ENCODE measurements around the gene CXCL12.

The CXCL12 gene

DNA sequence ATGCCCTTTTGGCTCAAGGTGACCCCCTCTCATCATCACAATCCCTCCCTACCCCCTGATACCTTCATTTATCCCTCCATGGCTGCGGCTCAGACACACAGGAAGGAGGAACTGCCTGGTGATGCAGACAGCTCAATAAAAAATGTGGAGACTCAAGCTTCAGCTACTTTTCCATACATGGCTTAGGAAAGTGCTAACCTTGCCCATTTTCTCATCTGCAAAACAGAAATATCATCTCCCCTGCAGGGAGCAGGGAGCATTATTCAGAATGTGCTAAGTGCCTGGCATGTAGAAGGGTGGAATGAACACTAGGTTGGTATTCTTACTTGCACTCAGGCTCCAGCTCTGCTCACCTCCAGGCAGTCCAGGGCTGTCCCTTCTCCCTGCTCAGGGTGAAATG is 23.8 kb downstream of the CXCL12 start:
- DNase-seq = no peak

DNA sequence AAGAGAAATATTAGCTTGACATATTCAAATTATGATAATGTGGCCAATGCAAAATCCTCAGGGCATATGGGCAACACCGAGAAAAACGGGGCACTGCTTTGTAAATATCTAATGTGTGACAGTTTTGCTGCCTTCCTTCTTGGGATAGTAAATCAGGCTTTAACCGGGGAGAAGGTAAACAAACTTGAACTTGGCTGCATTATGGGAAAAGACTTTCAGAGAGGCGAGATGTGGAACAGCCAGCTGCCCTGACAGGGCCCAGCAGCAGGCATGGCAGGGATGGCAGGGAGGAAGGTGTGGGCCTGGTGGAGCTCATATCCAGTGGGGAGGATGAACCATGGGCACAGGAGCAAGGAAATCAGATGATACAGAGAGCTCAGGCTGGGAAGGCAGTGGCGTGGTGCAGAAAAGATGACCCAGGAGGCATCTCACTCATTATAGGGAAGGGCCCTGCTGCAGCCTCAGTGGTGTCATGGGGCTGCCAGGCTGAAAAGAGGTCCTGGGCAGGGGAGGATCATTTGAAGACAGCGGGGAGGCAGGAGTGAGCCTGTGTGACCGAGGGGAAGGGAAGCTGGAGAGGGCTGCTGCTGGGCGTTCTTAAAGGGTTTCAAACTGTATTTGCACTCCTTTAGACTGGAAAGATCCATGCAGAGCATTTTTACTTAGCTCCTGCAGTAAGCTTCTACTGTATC is 26.7 kb downstream of the CXCL12 start:
- no peak for DNase-seq

DNA sequence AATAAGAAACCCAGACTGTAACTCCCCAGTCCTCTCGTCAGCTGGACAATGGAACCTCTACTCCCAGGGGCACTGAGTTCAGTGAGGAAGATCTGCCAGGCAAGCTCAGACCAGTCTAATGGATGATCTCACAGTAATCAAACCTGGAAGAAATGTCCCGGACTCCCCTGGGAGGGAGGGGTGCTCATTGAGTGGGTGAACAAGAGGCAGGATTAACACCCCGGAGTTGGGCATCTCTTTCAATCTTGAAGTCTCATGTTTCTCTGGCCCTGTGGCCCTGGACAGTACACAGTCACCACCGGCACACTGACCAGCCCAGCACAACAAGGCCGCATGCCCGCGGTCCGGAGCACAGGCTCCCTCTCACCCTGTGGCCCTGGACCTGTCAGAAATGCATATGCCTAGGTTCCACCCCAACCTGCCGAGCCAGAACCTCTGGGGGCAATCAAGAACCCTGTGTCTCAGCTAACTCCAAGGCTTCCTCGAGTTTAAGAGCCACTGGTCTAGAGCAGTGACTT is 27.8 kb downstream of the CXCL12 start:
- no peak for DNase-seq

DNA sequence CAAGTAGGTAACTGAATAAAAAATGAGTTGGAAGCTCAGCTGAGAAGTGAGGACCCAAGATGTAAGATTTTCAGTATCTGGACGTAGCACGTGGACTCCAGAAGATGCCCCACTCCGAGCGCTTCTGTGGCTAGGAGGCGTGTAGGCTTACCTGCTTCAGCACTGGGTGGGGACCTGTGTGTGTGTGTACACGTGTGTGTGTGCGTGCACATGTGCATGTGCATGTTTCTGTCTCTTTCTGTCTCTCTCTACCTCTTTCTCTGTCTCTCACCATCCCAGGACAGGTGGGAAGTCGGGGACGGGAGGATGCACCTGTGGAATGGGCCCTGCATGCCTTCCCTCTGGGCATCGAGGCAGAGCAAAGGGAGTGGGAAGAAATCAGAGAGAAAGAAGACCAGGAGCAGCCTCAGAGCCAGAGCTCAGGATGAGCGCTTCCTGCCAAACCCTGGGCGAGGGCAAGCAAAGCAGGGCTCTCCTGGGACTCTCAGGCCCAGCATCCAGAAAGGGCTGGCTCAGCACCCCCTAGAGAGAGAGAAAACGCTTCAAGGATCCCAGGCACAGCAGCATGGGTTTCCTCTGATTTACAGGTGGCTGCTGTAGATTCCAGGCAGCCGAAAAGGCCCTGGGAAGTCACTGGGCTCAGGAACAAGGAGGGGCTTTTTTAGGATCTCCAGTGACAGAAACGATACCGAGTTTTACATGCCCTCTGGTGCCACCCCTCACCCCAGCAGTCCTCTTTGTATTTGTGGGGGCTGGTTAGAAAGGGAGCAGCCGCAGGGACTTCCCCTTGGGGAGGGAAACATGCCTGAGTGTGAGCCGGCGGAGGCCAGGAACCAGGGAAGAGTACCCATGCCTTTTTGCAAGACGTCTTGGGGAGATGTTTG is 28.5 kb downstream of the CXCL12 start:
- DNase-seq = no peak

DNA sequence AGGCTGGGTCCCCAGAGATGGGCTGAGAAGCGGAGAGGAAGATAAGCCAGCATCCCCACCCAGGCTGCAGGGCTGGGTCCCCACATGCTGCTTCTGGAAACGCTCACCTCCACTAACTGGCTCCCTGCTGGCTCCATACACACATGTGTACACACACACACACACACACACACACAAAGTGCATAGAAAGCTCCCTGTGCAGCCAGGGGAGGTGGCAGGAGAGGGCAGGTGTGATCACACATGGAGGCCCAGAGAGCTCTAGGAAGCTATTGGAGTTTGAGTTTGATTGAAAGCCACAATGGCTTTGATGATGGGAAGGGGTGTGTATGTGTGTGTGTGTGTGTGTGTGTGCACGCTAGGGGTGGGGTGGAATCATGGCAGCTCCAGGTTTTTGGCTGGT is 29.3 kb downstream of the CXCL12 start:
- no peak for DNase-seq

DNA sequence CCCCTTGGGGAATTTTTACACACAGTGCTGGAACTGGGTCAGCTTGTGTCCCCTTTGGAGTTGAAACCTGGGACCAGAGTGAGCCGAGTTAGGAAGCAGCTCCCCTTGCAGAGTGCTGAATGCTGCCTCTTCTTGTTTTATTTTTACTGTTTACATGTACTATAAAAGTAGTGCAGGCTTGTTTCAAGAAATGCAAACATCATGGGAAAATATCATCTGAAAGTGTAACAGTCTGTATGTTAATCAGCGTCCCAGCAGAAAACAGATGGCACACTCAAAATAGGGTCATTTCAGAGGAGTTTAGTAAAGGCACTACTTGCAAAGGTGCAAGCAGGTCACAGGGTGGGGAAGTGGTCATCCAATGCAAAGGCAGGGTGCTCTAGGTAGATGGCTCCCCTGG is 30.1 kb downstream of the CXCL12 start:
- DNase-seq = no peak

DNA sequence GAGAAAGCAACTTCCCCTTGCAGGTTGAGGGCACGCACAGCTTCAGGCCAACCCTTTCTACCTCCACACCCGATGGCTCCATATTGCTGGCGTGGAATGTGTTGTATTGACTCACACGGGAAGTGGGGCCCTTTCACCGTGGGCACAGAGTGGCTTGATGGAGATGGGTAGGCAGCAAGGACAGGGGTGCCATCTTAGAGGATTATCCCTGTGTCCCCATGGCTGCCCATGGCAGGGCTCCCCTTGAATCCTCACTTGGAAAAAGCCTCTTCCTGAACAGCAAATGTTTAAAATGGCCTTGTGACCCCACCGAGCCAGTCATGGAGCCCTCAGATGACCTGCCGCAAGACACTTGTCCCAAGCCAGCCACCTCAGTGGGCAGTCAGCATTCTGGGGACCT is 31.2 kb downstream of the CXCL12 start:
- DNase-seq = no peak

DNA sequence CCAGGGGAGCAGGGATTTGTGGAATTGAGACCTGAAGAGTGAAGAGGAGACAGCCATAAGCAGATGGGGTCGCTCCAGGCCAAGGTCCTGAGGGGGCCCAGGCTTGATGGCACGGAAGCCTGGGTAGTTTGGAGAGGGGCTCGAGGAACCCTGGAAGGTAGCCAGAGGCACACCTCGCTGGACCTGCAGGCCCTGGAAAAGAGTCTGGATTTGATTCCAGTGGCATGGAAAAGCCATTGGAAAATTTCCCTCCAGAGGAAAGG is 31.8 kb downstream of the CXCL12 start:
- DNase-seq = no peak

DNA sequence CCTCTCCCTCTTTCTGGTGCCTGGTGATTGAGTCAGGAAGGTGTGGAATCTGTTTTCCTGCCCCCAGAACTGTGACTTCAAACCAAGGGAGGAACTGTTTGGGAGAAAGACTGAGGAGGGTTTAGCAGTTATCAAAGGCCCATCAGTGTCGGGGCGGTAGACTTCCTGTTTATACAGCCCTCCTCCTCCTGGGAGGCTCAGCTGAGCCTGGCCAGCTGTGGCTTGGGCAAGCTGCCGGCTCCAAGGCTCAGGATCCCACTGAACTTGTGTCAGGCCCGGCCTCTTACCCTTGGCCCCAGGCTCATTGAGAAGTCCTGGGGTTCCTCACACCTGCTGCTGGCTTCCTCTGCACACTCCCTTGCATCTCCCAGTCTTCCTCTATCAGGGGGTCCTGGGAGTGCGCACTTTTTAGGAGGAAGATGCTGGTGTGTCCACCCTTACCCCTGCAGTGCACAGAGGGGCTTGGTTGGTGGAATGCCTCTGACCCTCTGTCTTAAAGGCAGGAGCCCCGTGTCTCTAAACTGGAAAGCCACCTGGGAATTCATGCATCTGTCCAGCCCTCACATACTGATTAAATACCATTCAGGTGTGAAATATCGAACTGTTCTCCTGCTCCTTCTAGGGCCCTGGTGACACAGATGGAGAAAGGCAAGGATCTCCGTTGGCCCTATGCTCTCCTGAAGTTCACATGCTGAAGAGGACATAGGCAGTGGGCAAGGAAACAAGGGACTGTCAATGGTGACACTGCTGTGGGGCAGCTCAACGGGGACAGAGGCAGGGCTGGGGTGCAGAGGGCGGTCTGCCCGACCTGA is 32.4 kb downstream of the CXCL12 start:
- no peak for DNase-seq

DNA sequence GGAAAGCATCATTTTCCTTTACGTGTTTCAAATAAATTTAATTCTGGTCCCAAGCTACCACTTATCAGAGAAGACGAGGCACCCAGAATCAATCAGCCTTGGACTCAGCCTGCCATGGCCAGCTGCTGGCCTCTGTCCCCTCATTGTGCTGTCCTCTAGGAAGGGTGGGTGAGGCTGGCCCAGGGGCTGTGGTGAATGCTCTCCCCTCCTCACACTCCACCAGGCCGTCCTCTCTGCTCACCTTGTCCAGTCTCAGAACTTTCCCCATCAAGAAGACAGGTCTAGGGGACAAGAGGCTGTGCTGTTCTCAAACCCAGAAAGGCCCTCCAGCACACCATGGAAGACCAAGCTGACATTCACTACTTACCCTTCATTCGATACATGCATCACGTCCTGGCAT is 36.4 kb downstream of the CXCL12 start:
- no peak for DNase-seq

DNA sequence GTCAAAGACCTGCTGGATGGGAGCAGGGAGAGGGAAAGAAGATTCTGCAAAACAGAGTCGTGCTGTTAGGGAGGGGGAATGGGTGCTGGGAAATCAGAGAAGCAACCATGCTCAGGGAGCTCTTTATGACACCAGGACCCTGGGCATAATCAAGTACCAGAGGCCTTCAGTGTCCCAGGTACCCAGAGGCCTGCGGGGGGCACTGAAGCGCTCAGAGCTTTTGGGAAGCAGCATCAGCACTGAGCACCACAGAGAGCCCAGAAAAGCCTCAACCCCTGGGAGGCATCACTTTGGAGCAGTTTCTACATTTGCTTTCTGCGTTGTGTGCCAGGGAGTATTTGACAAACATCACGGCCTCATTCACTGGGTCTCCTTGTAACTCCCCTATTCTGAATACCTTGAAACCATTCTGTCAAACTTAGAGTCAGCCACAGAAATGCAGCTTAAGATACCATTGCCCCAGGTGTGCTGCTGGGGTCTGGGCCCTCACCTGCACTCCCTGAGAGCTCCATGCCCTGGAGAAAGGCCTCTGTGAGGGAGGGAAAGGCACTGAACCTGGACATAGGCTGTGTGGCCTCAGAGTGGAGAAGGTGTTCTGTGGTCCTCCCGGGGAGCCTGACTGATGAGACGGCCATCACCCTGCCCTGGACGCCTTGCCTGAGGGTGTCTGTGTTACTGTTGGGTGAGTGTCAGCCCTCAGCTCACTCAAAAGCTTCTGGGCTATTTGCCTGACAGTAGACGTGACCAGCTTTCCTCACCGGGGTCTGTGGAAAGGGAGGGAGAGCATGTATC is 37.1 kb downstream of the CXCL12 start:
- DNase-seq = no peak

DNA sequence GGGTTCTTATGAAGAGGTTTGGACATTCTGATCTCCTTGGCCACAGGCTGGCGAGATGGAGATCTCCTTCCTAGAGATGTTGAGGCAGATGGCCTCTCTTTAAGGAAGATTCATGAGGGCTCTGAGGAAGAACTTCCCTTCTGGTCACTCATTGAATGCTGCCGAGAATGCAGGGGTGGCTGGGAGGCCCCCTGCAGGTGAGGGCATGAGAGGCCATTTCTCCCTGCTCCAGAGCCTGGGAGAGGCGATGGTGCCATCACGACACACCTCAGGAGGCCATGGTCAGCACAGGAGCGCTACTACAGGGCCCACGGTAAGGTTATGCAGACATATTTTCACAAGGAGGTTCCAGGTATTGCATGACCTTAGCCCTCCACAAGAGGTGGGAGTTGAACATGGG is 40.2 kb downstream of the CXCL12 start:
- no peak for DNase-seq

DNA sequence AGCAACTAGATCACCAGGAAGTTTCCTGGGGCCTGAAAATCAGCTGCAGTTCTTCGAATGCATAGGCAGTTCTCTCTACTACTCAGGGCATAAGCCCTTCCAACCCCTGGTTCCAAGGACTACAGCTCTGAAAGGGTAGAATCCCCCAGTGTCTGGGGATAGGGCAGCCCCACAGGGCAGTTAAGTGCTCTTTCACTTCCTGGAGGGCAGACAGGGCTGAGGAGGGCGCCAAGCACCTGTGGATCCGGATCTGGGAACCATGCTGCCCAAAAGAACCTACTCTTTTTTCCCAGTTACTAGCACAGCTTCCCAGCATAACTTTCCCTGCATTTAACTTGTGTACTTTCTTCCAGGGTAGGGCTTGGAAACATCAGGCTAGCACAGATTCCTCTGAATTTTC is 41.1 kb downstream of the CXCL12 start:
- no peak for DNase-seq

DNA sequence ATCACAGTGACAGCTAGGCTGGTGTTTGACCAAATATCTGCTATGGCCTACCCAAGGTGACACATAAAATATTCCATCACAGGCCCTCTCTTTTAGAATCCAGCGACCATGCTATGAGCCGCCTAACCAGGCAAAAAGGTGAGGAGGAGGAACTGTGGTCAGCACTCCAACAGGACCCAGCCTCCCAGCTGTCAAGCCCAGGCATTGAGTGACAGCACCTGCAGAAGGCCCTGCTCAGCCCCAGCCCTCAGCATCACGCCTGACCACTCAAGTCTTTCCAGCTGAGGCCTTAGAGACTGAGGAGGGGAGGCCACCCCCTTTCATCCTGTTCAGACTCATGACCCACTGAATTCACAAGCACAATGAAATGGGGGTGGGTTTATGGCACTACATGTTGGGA is 43.0 kb downstream of the CXCL12 start:
- DNase-seq = no peak

DNA sequence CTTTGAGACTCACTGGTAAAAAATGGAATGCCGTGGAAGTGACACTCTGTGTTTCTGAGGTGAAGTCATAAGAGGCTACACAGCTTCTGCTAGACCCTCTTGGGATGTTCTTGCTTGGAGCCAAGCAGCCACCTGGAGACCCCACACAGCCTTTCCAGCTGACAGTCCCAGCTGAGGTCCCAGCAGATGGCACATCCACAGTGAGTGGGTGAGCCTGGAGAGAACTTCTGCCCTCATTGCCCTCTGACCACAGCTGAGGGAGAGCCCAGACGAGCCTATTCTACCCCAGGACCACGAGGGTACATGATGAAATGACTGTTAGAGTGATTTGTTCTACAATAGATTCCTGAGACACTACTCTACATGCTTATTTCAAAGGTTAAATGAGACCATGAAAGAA is 44.3 kb downstream of the CXCL12 start:
- DNase-seq = no peak

DNA sequence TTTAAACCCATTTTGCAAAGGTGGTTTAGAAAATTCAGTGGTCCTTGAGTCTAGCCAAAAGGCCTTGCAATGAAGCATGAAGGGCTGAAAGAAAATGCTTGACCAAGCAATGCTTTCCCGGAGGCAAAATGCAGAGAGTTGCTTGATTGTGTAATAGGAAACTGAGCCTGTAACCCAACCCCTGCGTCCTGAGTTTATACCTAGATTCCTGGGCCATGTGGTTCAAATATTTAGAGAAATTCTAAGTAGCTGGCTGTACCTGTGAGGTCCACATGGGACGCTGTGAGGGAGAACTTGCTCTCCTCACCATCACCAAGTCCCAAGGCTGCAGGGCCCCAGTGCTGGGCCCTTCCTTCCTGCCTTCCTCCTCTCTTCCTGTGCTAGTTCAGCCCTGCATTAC is 45.7 kb downstream of the CXCL12 start:
- no peak for DNase-seq

DNA sequence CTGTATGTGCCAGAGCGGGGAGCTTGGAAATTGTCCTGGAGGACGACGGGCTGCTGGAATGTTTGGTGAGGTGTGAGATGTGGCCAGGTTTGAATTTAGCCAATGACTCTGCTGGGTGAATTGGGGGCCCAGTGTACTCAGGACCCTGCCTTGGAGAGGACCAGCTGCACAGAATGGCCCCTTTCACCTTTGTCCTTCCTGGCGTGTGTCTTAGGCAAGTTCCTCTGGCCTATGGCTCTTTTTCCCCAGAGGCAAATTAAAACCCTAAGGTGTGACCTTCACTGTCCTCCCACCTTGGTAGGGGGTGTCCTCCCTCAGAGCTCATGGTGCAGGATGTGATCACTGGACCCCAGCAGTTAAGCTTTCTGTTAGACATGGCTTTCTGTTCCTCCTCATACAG is 47.8 kb downstream of the CXCL12 start:
- DNase-seq = no peak

DNA sequence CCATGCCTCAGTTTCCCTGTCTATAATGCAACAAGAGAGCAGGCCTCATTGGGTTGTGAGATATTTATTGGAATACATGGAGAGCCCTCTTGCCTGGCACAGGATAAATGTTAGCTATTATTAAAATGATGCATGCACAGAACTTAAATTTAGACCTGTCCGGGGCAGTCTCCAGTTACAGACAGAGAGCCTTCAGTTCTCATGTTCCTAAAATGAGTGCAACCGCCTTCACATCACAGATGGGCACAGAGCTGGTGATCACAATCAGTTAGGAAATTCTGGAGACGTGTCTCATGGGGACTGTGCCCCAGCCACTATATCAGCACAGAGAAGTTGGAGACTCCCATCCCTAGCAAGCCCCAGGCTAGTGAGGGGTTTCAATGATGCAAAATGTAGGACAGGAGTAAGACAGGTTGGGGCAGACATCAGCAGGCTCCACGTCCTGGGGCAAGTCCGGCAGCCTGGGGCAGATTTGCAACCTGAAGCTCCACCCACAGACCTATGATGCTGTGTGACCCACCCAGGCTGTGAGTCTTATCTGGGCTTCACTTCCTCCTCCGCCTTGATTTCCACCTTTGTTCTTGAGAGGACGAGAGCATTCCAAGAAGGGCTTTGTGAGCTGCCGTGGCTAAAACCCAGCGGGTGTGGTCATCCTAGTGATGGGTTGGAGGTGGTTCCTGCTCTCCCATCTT is 49.4 kb downstream of the CXCL12 start:
- no peak for DNase-seq

DNA sequence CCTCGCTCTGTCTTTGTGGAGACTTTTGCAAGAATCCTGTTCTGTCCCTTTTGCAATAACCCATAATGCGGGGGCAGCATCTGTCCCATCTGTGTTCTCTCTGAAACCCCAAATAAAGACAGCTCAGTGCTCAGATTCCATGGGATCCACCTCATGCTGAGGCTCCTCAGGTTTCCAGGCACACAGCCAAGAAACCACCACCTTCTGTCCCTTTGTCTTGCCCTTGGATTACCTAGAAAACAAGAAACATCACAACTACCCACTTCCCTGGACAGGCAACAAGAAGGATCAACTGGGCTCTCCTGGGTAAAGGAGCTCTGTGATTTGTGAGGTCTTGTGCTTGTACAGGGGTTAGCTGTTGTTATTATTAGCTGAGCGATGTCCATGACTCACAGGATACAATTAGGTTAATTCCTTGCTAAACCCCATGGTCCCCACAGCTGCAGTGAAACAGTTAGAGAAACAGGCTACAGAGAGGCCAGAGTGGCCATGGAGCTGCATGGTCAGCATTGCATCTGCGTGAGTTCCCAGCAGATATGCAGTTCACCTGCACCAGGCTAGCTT is 50.2 kb downstream of the CXCL12 start:
- no peak for DNase-seq

DNA sequence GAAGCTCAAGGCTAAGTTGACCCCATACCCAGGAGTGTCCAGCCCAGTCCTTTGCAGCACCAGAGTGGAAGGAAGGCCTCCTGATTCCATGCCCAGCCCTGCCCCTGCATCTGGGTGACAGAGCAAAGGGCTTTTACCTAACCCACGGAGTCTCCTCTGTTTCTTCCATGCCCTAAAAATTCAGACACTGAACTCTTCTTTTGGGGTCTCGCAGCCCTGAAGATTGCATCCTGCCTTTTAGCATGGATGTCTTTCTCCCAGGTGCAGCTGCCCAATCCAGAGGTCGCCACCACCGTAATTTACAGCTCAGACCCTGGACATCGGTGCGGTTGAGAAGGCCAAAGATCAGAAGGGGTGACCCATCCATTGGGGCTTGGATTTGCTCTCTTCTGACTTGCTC is 50.8 kb downstream of the CXCL12 start:
- DNase-seq = no peak

DNA sequence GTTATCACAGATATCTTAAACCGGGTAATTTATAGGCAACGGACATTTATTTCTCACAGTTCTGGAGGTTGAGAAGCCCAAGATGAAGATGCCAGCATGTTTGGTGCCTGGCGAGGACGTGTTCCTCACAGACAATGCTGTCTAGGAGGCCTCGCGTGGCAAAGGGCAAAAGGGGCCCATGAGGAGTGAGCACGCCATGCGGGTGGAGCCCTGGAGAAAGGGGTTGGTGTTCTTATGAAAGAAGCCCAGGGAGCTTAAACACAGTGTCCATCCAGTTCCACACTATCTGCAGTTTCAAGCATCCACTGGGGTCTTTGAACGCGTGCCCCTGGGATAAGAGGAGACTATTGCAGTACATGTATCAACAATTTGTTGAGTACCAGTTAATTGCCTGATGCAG is 51.4 kb downstream of the CXCL12 start:
- DNase-seq = no peak

DNA sequence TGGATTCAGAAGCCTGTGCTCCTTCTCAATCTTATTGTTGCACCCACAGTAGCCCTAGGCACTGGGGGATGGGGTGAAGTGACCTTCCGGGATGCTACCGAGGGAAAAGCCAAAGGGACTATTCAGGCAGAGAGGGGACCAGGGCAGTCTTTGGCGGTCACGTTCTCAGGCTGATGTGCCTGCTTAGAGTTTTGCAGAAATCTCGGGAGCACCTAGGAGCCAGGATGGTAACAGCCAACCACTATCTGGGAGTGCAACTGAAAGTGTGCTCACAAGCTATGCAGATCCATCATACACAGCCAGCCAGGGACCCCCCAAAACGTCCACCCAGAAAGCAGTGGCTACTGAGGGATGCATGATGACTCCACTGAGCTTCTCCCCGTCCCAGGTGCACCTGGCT is 52.4 kb downstream of the CXCL12 start:
- no peak for DNase-seq

Measured in NCI-H526 (cell line).